Fibroblast of lung (primary cell): ENCODE measurements around the gene KRT7.

Experiments
- EZH2 ChIP-seq: IDR thresholded peaks from 2 replicates; pipeline ENCODE4 v1.5.1; 2012; ENCODE audit warnings: low read length, control low read depth, mild to moderate bottlenecking; ENCODE audit errors: missing control alignments
- TF ChIP-seq, protein P1 (sequence below), 2 donors: IDR thresholded peaks in 1 of 2; conservative IDR thresholded peaks in 1 of 2; 1 replicate in 1 of 2; 2 replicates in 1 of 2; pipeline ENCODE4 v1.5.1; 2011 to 2012; ENCODE audit warnings: low read length in 2 of 2, control low read depth in 1 of 2, inconsistent platforms in 1 of 2, low read depth in 1 of 2, mild to moderate bottlenecking in 1 of 2

DNA sequence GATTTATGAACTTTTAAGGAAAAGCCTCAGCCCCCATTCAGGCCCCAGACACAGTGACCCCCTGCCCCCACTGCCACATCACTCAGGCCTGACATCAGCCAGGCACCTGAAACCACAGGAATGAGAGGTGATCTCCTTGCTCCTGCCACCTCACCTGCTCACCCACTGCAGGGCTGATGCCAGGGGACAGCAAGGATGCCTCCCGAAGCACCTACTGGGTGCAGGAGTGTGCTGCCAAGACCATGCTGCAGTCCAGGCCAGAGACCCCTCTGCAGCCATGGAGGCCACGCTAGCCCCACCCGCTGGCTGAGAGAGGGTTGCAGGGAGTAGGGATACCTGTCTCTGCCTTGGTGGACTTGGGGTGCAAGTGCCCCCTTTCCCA is 18.6 kb upstream of the KRT7 start:
- TF ChIP-seq, protein P1, sequence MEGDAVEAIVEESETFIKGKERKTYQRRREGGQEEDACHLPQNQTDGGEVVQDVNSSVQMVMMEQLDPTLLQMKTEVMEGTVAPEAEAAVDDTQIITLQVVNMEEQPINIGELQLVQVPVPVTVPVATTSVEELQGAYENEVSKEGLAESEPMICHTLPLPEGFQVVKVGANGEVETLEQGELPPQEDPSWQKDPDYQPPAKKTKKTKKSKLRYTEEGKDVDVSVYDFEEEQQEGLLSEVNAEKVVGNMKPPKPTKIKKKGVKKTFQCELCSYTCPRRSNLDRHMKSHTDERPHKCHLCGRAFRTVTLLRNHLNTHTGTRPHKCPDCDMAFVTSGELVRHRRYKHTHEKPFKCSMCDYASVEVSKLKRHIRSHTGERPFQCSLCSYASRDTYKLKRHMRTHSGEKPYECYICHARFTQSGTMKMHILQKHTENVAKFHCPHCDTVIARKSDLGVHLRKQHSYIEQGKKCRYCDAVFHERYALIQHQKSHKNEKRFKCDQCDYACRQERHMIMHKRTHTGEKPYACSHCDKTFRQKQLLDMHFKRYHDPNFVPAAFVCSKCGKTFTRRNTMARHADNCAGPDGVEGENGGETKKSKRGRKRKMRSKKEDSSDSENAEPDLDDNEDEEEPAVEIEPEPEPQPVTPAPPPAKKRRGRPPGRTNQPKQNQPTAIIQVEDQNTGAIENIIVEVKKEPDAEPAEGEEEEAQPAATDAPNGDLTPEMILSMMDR (conservative IDR thresholded peaks at IDR 0.05 in 1 of 2, IDR thresholded peaks at IDR 0.05 in 1 of 2; ENCODE audit: low read depth in 1 of 2, low read length in 2 of 2): peak in 1 of 2 donors; percentile 45
- no peak for TF ChIP-seq EZH2
